Measurements from ENCODE around the gene COL15A1.

Gene COL15A1

GRCh38 chr9:98941946-98942523, 1.7 kb upstream of the COL15A1 start:
- TF ChIP-seq CTCF (IDR thresholded peaks at IDR 0.05; ENCODE audit: insufficient read depth, low read depth, low read length, missing control alignments), result no peak
- no peak for DNase-seq (ENCODE audit: low read depth)
- H3K4me3 ChIP-seq (ENCODE audit: low read depth, low read length), result no peak overlapping the region

- no peak for DNase-seq (ENCODE audit: low read depth)
- no peak overlapping the region for H3K4me3 ChIP-seq (ENCODE audit: low read depth, low read length)
- TF ChIP-seq CTCF (IDR thresholded peaks at IDR 0.05; ENCODE audit: insufficient read depth, low read depth, low read length, missing control alignments), result no peak
Observed at GRCh38 chr9:98942906-98943681, 613 bp upstream of the COL15A1 start.

- no peak overlapping the region for H3K4me3 ChIP-seq (ENCODE audit: low read depth, low read length)
- DNase-seq (ENCODE audit: low read depth), result no peak
- TF ChIP-seq CTCF (IDR thresholded peaks at IDR 0.05; ENCODE audit: insufficient read depth, low read depth, low read length, missing control alignments), result no peak
Observed at GRCh38 chr9:98944057-98944733, 488 bp downstream of the COL15A1 start.

GRCh38 chr9:98944734-98945074, 997 bp downstream of the COL15A1 start:
- TF ChIP-seq CTCF (IDR thresholded peaks at IDR 0.05; ENCODE audit: insufficient read depth, low read depth, low read length, missing control alignments), result no peak
- no peak for DNase-seq (ENCODE audit: low read depth)
- no peak overlapping the region for H3K4me3 ChIP-seq (ENCODE audit: low read depth, low read length)

GRCh38 chr9:98949565-98949964, 5.9 kb downstream of the COL15A1 start:
- no peak for TF ChIP-seq CTCF (IDR thresholded peaks at IDR 0.05; ENCODE audit: insufficient read depth, low read depth, low read length, missing control alignments)
- no peak overlapping the region for H3K4me3 ChIP-seq (ENCODE audit: low read depth, low read length)
- DNase-seq (ENCODE audit: low read depth), result no peak

GRCh38 chr9:98950262-98950661, 6.6 kb downstream of the COL15A1 start:
- no peak for DNase-seq (ENCODE audit: low read depth)
- TF ChIP-seq CTCF (IDR thresholded peaks at IDR 0.05; ENCODE audit: insufficient read depth, low read depth, low read length, missing control alignments), result no peak

More at GRCh38 chr9:98950262-98950661, 6.6 kb downstream of the COL15A1 start:
- H3K4me3 ChIP-seq (ENCODE audit: low read depth, low read length), result no peak overlapping the region
